NCI-H1092 treated with DMSO at 0.1 percent for 48 hours (cell line): Measurements from ENCODE around the gene RNF207.

Experiments used
- DNase-seq: peaks from one replicate; lab custom pipeline; 2025; lab: John Stamatoyannopoulos, UW

Gene RNF207

GRCh38 chr1:6174621-6175410 lies 31.1 kb upstream of the RNF207 start:
- no peak for DNase-seq

- no peak for DNase-seq
Measured at GRCh38 chr1:6175411-6175828, 30.5 kb upstream of the RNF207 start.

- DNase-seq, result no peak
Measured at GRCh38 chr1:6176779-6177178, 29.1 kb upstream of the RNF207 start.

GRCh38 chr1:6177681-6178380 lies 28.1 kb upstream of the RNF207 start:
- no peak for DNase-seq

- DNase-seq, result no peak
Measured at GRCh38 chr1:6178751-6179563, 27.0 kb upstream of the RNF207 start.

- no peak for DNase-seq
Measured at GRCh38 chr1:6179564-6180175, 26.2 kb upstream of the RNF207 start.

- peak; percentile 78 for DNase-seq
Measured at GRCh38 chr1:6180268-6180706, 25.6 kb upstream of the RNF207 start, which contains the start of gene CHD5. Gene CHD5 (minus strand): TSS chr1:6180321. CDS start chr1:6180023, 298 bp downstream.

GRCh38 chr1:6180707-6181311 lies 25.1 kb upstream of the RNF207 start:
- no peak for DNase-seq

GRCh38 chr1:6181347-6181770 lies 24.6 kb upstream of the RNF207 start:
- no peak for DNase-seq

GRCh38 chr1:6183520-6183989 lies 22.4 kb upstream of the RNF207 start:
- no peak for DNase-seq

- DNase-seq, result no peak
Measured at GRCh38 chr1:6184083-6184783, 21.7 kb upstream of the RNF207 start.

- no peak for DNase-seq
Measured at GRCh38 chr1:6185151-6185550, 20.8 kb upstream of the RNF207 start.

GRCh38 chr1:6185635-6186382 lies 20.1 kb upstream of the RNF207 start:
- DNase-seq, result no peak

GRCh38 chr1:6188466-6188865 lies 17.5 kb upstream of the RNF207 start:
- DNase-seq, result no peak

GRCh38 chr1:6191968-6192367 lies 14.0 kb upstream of the RNF207 start:
- no peak for DNase-seq

- no peak for DNase-seq
Measured at GRCh38 chr1:6197746-6198427, 8.0 kb upstream of the RNF207 start.

GRCh38 chr1:6198646-6199297 lies 7.1 kb upstream of the RNF207 start:
- DNase-seq, result no peak

GRCh38 chr1:6199298-6200187 lies 6.4 kb upstream of the RNF207 start, which contains the start of gene RPL22:
Gene RPL22 (minus strand): TSS chr1:6199595. CDS start chr1:6199573, 22 bp downstream.
- DNase-seq, result peak; percentile 100
